Muscle of arm (tissue), 12 donors: ENCODE measurements around the gene QKI. TPM values are rescaled to one million over a fixed set of nuclear protein-coding genes. Genes with fewer than 3 reads are reported as not detected.
A peak's percentile ranks its signal among the peaks of the same experiment; 100 is the strongest.
"Not testable (repeated sequence)": the region's sequence is repeated elsewhere in the genome, so short reads cannot be mapped to it uniquely, and the experiment has no call there.

ENCODE experiments used
- DNase-seq: peaks from one replicate; pipeline ENCODE4 v3.0.0-alpha.2; 2013
- polyA plus RNA-seq, 12 donors: library from polyadenylated mRNA; unstranded; fragments of 120-200 nt; gene quantifications; one replicate each; pipeline ENCODE4 v1.2.1, GENCODE V29; 2013; ENCODE audit not compliant: insufficient read length in 12 of 12

Gene QKI
- polyA plus RNA-seq, 12 donors: 139 to 291 (median 250) TPM

- DNase-seq: no peak
Measured at GRCh38 chr6:163438298-163438939, 23.9 kb downstream of the QKI start.

- no peak for DNase-seq
Measured at GRCh38 chr6:163438940-163439335, 24.4 kb downstream of the QKI start.

- not testable (repeated sequence) for DNase-seq
Measured at GRCh38 chr6:163439390-163439789, 24.9 kb downstream of the QKI start.

- DNase-seq: no peak
Measured at GRCh38 chr6:163439997-163440396, 25.5 kb downstream of the QKI start.

- DNase-seq: no peak
Measured at GRCh38 chr6:163442336-163442735, 27.8 kb downstream of the QKI start.

- DNase-seq: no peak
Measured at GRCh38 chr6:163444077-163444476, 29.6 kb downstream of the QKI start.

- no peak for DNase-seq
Measured at GRCh38 chr6:163446549-163446948, 32.0 kb downstream of the QKI start.

GRCh38 chr6:163449076-163449475 is 34.6 kb downstream of the QKI start:
- DNase-seq: no peak

GRCh38 chr6:163454425-163454824 is 39.9 kb downstream of the QKI start:
- DNase-seq: no peak

- no peak for DNase-seq
Measured at GRCh38 chr6:163455552-163455951, 41.0 kb downstream of the QKI start.

- no peak for DNase-seq
Measured at GRCh38 chr6:163457637-163458561, 43.4 kb downstream of the QKI start.

- no peak for DNase-seq
Measured at GRCh38 chr6:163459007-163459406, 44.5 kb downstream of the QKI start.

- DNase-seq: no peak
Measured at GRCh38 chr6:163459536-163459935, 45.0 kb downstream of the QKI start.

- peak; percentile 26 for DNase-seq
Measured at GRCh38 chr6:163460307-163460782, 45.8 kb downstream of the QKI start.

- no peak for DNase-seq
Measured at GRCh38 chr6:163461696-163462095, 47.2 kb downstream of the QKI start.

GRCh38 chr6:163463180-163463579 is 48.7 kb downstream of the QKI start:
- no peak for DNase-seq

- DNase-seq: no peak
Measured at GRCh38 chr6:163463795-163464194, 49.3 kb downstream of the QKI start.

GRCh38 chr6:163466839-163467390 is 52.4 kb downstream of the QKI start:
- no peak for DNase-seq

GRCh38 chr6:163468738-163469137 is 54.2 kb downstream of the QKI start:
- DNase-seq: no peak

GRCh38 chr6:163469459-163469985 is 55.0 kb downstream of the QKI start:
- no peak for DNase-seq

- no peak for DNase-seq
Measured at GRCh38 chr6:163470611-163471010, 56.1 kb downstream of the QKI start.

- DNase-seq: no peak
Measured at GRCh38 chr6:163474581-163474980, 60.1 kb downstream of the QKI start.
